Stimulated activated CD8-positive, alpha-beta memory T cell treated with anti-CD3 and anti-CD28 coated beads, Interleukin-4, amount 100 ng/mL, for 1 hour (primary cell): ENCODE data around the gene CAMKK2.
"Not testable (repeated sequence)": the region's sequence is repeated elsewhere in the genome, so short reads cannot be mapped to it uniquely, and the experiment has no call there.

Experiments
- DNase-seq, 2 donors: peaks; one replicate each; pipeline ENCODE4 v3.0.0-alpha.2; 2020; ENCODE audit warnings: low read depth in 2 of 2, low spot score in 1 of 2

CAMKK2 gene

DNA sequence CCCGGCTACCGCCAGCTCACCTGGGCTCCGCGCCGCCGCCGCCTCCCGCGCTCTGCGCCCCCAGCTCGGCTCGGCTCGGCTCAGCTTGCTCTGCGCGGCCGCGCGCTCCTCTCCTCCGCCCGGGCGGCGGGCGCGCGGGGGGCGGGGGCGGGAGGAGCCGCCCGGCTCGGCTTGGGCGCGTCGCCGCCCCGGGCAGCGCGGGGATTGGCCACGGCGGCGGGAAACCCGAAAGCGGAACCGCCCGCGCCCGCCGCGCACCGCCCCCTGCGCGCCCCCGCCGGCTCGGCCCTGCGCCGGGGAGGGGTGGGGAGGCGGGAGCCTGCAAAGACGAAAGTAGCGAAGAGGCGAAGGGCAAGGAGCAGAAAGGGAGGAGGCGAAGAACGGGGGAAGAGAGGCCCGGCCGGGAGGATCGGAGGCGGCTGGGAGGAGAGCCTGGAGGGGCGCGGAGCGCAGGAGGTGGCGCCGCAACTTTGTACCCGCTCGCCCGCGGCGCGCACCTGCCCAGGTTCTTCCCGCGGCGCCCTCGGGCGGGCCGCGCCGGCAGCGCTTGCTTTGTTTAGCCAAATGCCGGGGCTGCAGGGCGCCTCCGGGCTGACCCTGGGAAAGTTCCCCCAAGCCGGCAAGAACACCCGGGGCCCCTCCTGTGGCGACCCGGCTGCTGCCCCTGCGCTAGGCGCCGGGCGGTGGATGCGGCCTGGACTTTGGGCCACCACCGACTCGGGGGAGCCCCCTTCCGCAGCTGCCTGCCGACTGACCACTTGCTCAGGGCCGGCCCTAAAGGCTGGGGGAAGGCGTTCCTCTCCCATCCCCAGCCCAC lies at the start of gene CAMKK2:
CAMKK2 (minus strand) TSS at position 92 of the 817 bp plus-strand sequence. CDS start 22,183 bp downstream, outside the sequence.
- DNase-seq, result peak; percentile 55 to 74

DNA sequence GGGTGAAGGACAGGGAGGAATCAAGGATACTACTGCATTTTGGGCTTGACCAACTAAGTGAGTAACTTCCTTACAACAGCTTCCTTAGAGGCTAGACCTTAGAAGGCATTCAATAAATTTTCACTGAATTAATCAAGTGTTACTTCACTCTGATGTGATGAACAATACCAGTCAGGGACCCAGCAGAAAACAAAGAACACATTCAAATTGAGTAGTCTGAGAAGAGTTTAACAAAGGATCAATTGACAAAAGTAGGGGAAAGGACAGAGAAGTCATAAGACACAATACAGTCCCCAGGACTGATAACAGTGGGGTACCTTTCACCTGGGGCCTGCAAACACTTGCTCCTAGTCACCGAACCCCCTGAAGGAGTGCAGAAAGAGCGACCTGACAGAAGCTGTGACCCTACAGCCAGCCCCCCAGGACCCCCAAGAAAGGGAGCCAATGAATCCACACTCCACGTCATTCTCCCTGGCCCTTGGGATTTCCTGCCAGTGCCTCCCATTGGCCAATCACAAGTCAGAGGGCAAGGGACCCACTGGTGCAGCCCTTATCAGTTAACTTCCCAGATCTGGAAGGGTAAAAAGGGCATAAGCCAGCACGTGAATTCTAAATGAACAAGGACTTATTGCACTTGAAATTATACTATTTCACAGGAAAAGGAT lies 48.8 kb upstream of the CAMKK2 start:
- DNase-seq, result no peak

DNA sequence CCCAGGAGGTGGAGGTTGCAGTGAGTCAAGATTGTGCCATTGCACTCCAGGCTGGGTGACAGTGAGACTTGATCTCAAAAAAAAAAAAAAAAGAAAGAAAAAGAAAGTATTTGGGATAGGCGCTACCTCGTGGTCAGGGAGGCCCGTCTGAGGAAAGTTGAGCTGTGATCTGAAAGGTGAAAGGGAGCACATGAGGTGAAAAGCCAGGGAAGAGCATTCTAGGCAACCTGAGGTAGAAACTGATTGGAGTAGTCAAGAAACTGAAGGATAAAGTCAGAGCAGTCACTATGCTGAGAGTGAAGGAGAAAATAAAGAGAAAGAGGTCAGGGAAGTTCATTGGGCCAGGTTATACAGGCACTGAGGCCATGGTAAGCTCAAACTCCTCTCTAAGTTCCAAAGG lies 48.0 kb upstream of the CAMKK2 start:
- DNase-seq, result no peak

DNA sequence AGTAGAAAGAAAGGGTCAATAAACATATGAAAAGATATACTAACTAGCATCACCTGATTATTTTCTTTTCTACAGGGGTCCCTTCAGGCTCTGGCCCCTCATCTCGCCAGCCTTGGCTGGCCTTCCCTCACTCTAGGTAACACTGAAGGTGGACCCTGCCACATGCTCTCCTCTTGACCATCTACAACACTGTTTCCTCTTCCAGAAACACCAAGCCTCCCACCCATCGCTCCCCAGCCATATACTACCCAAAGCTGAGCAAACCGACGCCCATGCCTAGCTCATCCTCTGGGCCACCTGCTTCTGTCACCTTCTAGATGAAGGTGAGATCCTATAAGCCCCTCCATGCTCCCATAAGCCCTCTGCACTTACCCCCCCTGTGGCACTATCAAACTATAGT lies 40.9 kb upstream of the CAMKK2 start:
- no peak for DNase-seq

DNA sequence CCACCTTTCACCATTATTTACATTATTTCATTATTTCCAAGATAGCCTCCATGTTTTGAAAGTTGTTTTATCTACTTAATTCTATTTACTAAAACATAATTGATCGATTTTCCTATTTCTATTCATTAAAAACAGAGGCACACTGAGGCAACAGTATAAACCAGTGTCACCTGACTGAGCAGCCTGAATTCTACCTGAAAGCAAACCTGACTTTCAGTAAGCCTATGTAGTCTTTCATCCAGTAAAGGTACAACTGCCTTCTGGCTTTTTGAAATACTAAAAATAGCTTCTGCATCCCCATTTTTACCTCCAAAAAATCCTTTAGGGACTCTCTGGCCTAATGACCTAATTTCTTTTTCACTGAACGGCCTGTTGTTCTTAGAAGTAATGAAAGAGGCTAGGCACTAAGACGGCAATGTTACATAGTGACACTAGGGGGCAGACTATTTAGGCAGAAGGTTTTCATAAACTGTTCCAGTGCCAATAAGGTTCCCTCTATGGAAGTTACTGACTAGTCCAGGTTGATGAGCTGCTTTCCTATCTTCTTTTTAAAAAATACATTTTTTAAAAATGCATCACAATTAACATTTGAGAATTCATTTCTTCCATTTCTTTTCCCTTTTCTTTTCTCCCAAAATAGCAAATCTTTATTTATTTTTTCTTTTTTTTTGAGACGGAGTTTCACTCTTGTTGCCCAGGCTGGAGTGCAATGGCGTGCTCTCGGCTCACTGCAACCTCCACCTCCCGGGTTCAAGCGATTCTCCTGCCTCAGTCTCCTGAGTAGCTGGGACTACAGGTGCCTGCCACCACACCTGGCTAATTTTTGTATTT lies 38.2 kb upstream of the CAMKK2 start:
- no peak for DNase-seq

DNA sequence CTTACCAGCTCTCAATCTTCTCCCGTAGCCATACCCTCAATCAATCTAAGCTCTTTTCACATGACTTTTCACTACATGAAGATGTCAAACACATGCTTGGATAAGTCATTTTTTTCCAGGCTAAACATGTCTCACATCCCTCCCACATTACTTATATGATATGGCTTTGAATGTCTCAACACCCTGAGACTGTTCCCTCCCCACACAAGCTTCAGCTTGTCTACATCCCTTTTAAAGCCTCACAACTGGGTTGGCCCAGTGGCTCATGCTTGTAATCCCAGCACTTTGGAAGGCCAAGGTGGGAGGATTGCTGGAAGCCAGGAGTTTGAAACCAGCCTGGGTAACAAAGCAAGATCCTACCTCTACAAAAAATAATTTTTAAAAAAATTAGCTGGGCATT lies 37.2 kb upstream of the CAMKK2 start:
- no peak for DNase-seq

DNA sequence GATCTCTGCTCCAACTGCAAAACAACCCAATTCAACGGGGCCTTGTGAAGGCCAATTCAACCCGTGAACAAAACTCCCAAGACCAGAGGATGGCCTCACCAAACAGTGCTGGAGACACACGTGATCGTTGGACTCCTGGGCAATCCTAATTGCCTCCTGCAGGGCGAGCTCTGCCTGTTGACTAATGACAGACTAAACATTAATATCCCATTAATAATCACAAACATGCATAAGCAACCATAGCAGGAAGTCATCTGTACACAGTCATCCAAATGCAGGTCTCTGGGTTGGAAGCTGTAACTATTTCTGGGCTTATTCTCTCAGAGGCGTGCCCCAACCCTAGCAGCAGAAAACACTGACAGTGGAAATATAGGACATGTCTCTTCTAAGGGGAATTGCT lies 34.7 kb upstream of the CAMKK2 start:
- DNase-seq, result no peak

DNA sequence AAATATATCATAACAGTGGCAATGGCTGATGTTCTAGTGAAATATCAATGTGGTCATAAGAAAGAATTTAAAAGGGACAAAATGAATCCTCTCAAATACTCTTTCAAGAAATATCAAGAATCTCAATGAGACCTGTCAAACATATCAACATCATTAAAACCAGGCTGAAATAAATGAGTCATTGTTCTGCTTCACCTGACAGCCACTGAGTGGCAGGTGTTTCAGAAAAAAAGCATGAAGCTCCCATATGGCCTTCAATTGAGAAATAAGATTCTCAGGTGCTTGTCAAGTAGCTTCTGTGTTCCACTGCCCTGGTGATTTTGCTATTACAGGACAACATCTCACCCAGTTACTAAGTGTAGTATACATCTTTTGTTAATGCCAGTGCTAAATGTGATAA lies 34.2 kb upstream of the CAMKK2 start:
- DNase-seq, result no peak

DNA sequence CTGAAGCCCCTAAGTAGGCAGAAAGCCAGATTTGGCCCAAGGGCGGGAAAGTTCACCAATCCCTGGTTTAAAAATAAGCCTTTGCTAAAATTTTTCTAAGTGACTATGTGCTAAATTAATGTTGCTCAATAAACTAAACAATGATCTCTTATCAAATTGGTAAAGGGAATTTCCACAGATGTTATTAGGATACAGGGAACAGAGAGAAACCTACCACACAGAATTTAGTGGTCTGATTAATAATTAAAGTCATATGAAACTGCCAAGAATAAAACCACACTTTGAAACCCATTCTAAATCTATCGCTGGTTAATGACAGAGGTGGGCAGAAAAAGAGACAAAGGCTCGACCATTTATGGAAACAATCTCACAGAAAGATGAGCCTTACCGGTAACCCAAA lies 33.7 kb upstream of the CAMKK2 start:
- DNase-seq, result no peak

DNA sequence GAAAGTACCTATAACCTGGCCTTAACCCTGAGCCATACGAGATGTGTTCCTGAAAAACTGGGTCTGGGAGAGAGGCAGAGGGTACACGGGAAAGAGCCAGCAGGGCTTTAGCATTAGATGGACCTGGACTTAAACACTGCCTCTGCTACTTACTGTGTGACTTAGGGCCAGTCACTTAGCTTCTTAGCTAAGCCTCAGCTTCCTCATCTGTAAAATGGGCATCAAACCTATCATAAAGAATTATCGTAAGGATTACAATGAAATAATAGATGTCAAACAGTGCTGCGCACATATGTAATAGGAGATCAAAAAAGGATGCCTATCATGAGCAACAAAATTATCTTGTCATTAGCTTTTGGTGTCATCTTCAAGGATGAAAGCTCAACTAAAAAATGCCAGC lies 32.1 kb upstream of the CAMKK2 start:
- DNase-seq, result no peak

DNA sequence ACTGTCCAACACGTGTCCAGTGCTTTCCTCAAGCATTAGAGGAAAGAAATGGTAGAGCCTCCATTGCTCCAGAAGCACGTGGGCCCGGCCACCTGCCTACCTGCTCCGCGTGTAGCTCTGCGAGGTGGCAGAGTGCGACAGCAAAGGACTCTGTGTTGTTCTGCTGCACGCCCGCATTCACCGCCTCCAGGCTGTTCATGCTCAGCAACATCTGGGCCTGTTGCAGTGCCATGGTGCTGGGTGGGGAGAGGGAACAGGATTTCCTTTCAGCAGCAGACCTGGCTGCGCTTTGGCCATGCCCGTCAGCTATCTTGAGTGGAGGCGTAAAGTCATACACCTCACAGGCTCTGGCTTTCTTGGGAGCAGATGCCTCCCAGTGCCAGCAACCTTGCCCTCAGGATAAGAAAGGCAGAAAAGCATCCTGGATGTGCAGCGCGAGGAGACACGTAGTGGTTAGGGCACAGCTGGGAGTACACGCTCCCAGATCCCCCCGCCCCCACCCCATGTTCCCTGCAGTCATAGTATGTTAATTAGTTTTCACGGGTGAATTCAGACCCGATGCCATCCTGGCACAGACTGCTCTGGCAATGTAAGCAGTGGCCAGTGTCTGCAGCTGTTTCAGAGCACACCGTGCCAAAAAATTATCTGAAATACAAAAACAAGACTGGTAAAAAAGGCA lies 30.6 kb upstream of the CAMKK2 start:
- no peak for DNase-seq

DNA sequence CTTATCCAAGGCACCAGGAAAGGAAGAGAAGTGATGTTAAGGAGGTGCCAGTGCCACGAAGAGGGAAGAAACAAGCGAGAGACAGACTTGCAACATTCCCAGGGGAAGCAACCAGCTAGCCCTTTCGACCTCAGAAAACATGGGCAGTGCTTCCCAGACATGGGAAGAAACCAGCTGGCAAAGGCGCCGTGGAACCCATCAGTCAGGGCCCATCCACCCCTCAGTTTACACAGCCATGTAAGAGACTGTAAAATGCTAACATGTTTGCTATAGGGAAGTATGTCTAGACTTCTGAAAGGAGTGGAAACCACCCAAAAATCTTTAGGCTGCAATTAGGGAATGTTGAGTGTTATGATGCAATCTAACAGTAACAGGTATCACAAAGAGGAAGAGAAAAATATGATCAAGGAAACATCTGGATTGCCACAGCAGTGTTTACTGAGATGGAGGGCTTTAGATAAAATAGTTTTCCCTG lies 29.4 kb upstream of the CAMKK2 start:
- no peak for DNase-seq

DNA sequence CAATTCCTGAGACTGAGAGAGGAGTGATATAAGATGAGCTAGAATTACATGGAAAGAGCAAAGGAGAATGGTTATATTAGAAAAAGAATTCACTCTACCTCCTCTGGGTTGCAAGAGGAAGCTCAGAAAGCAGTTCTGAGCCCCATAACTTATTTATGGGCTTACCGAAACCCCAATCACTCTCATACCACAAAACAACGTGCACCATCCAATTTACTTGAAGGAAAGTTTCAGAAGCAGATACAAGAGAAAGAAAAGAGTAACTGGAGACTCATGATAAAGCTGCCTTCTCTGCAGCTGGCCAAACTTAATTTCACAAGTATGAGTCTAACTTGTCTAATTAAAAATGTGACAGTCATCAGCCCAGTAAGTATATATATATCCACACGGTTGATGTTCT lies 27.4 kb upstream of the CAMKK2 start:
- no peak for DNase-seq

DNA sequence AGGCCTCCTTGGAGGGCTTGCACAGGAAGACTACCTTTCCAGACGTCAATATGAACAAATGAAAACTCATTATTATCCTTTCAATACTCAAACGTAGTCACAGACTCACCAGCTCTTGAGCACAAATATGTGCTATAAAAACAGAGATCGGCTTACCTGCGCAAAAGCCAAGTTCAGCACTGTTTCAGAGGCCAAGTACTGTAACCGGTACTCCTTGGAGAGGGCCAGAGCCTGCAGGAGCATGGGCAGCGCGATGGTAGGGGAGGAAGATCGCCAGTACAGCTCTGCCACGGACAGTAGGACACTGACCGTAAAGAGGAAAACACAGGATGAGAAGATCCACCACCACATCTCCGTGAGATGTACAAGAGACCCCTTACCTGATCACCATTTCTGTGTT lies 21.6 kb upstream of the CAMKK2 start:
- no peak for DNase-seq

DNA sequence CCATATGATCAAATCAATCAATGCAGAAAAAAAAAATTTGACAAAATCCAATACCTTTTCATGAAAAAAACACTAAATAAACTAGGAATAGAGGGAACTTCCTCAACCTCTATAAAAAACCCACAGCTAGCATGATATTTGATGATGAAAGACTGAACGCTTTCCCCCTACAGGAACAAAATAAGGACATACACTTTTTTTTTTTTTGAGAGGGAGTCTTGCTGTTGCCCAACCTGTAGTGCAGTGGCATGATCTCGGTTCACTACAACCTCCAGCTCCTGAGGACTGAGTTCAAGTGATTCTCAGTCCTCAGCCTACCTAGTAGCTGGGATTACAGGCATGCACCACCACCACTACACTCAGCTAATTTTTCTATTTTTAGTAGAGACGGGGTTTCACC lies 17.9 kb upstream of the CAMKK2 start:
- no peak for DNase-seq

DNA sequence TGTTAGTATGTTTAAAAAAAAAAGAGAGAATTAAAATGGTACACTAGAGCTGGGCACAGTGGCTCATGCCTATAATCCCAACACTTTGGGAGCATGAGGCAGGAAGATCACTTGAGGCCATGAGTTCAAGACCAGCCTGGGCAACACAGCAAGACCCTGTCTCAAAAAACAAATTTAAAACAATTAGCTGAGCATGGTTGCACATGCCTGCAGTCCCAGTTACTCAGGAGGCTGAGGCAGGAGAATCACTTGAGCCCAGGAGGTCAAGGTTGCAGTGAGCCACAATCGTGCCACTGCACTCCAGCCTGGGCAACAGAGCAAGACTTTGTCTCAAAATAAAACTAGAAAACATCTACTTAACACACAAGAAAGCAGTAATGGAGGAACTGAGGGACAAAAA lies 13.7 kb upstream of the CAMKK2 start:
- DNase-seq, result not testable (repeated sequence)

DNA sequence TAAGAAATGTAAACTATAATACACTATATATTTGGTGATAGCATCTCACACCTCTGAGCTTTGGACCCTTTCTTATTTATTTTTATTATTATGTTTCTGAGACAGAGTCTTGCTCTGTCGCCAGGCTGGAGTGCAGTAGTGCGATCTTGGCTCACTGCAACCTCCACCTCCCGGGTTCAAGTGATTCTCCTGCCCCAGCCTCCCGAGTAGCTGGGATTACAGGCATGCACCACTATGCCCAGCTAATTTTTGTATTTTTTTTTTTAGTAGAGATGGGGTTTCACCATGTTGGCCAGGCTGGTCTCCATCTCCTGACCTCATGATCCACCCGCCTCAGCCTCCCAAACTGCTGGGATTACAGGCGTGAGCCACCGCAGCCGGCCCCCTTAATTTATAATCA lies 10.9 kb upstream of the CAMKK2 start:
- not testable (repeated sequence) for DNase-seq

DNA sequence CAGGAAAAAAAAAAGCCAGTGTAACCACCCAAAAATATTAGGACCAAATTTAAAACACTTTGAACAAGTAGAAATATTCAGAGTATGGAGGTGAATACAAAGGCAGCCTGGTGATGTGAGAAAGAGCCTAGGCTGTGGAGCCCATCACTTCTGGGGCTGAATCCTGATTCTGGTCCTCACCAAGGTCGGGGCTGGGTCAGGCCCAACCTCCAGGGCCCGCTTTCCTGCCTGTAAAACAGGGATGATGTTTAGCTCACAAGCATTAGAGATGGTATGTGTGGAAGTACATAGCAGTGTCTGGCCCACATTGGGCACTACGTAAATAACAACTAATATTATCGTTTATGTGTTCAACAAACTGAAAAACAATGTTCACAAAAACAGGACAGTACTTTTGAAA lies 7.8 kb upstream of the CAMKK2 start:
- no peak for DNase-seq

DNA sequence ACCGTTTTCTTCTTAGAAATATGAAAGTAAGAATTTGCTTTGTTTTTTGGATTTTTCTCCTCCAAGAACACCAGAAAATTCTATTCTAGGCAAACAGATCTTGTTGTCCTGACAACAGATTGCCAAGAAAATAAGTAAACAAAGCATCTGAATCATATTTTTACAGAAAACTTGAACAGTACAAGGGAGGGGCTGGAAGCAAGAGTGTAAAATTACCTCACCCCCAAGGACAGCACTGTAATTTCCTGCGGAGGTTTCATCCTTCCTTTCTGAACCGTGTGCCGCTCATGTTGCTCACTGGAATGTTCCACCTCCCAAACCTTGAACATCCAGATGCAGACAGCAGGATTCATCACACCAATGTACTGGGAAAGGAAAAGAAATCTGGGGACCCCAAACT lies 5.4 kb upstream of the CAMKK2 start:
- no peak for DNase-seq

DNA sequence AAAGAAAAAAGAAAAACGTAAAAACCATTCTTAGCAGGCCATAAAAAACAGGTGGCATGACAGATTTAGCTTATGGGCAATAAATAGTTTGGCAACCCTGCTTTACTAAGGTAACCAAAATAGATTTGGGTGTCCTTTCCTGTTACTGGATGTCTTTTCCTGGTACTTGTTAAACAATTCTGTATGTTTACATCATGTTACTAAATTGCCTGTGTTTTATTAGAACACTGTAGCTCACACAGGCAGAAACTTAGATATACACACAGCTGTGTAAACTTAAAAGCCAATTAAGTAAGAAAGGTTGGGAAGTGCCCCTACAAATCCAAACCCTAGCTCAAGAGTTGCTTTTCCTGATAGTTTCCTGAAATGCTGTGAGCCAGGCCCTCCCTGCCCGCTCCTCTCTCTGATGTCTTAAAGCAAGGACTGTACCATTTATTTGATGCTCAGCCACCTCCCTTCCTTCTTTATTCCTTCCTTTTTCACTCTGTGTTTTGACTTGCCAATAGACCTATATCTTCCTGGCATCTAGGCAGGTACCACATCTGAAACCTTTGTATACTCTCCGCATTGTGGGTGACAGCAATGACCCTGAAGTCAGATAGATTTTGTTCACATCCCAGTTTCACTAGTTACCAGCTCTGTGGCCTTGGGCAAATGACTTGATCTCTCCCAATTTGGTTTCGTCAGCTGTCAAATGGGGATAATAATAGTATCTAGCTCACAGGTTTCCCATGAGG lies 3.7 kb upstream of the CAMKK2 start:
- DNase-seq, result no peak

DNA sequence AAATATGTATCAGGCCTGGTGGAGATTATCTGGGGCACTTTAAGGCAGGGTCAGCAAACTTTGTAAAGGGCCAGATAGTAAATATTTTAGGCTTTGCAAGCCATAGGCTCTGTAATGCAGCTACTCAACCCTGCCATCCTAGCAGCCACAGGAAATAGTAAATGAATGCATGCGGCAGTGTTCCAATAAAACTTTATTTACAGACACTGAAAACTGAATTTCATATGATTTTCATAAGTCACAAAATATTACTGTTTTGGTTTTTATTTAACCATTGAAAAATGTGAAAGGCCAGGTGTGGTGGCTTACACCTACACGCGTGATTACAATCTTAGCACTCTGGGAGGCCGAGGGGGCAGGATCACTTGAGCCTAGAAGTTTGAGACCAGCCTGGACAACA lies 3.2 kb upstream of the CAMKK2 start:
- DNase-seq, result no peak
